HepG2 (cell line): ENCODE results near the gene LAMA5. TPM values are rescaled to one million over a fixed set of nuclear protein-coding genes. Genes with fewer than 3 reads are reported as not detected.

Source experiments
- DR1 ChIP-seq: sonication (generic); formaldehyde crosslinking; IDR thresholded peaks from 2 replicates; pipeline ENCODE4 v1.8.0; 2021; ENCODE audit warnings: mild to moderate bottlenecking, missing genetic modification reagents, inconsistent platforms
- FOXJ3 ChIP-seq: sonication (generic); formaldehyde crosslinking; IDR thresholded peaks from 2 replicates; pipeline ENCODE4 v1.4.0; 2020; ENCODE audit warnings: missing genetic modification reagents, mild to moderate bottlenecking, borderline replicate concordance
- HNRNPL ChIP-seq: fragments of 200-400 bp; formaldehyde crosslinking; IDR thresholded peaks from 2 replicates; pipeline ENCODE4 v1.6.1; 2017; ENCODE audit warnings: mild to moderate bottlenecking, low read depth, low read length
- IRF1 ChIP-seq: sonication (generic); formaldehyde crosslinking; IDR thresholded peaks from 2 replicates; pipeline ENCODE4 v1.4.0; 2020; ENCODE audit warnings: low read depth, mild to moderate bottlenecking, missing genetic modification reagents
- ISX ChIP-seq: sonication (generic); formaldehyde crosslinking; conservative IDR thresholded peaks from 2 replicates; pipeline ENCODE4 v1.5.0; 2020; ENCODE audit warnings: missing genetic modification reagents
- PRDM4 ChIP-seq: sonication (generic); formaldehyde crosslinking; IDR thresholded peaks from 2 replicates; pipeline ENCODE4 v1.9.0; 2021; ENCODE audit warnings: missing genetic modification reagents, borderline replicate concordance
- SATB2 ChIP-seq: sonication (generic); formaldehyde crosslinking; IDR thresholded peaks from 2 replicates; pipeline ENCODE4 v1.5.0; 2020; ENCODE audit warnings: missing genetic modification reagents
- XBP1 ChIP-seq: sonication (generic); formaldehyde crosslinking; IDR thresholded peaks from 2 replicates; pipeline ENCODE4 v1.5.0; 2020; ENCODE audit warnings: missing genetic modification reagents
- ZFP36L2 ChIP-seq: sonication (generic); formaldehyde crosslinking; IDR thresholded peaks from 2 replicates; pipeline ENCODE4 v1.4.0; 2020; ENCODE audit warnings: missing genetic modification reagents
- ZFP91 ChIP-seq: sonication (generic); formaldehyde crosslinking; IDR thresholded peaks from 2 replicates; pipeline ENCODE4 v1.9.0; 2022; ENCODE audit warnings: missing genetic modification reagents, mild to moderate bottlenecking, borderline replicate concordance
- ZFX ChIP-seq: sonication (generic); formaldehyde crosslinking; IDR thresholded peaks from 2 replicates; pipeline ENCODE4 v1.4.0; 2020; ENCODE audit warnings: mild to moderate bottlenecking, low read depth, missing genetic modification reagents, moderate library complexity
- ZNF503 ChIP-seq: sonication (generic); formaldehyde crosslinking; IDR thresholded peaks from 2 replicates; pipeline ENCODE4 v1.4.0; 2020; ENCODE audit warnings: missing genetic modification reagents
- ZNF512 ChIP-seq: sonication (generic); formaldehyde crosslinking; IDR thresholded peaks from 2 replicates; pipeline ENCODE4 v1.4.0; 2020; ENCODE audit warnings: mild to moderate bottlenecking, missing genetic modification reagents
- ZNF691 ChIP-seq: sonication (generic); formaldehyde crosslinking; IDR thresholded peaks from 2 replicates; pipeline ENCODE4 v1.4.0; 2020; ENCODE audit warnings: missing genetic modification reagents, low read depth, mild to moderate bottlenecking, borderline replicate concordance
- ZNF749 ChIP-seq: sonication (generic); formaldehyde crosslinking; IDR thresholded peaks from 2 replicates; pipeline ENCODE4 v1.8.0; 2022; ENCODE audit warnings: mild to moderate bottlenecking, missing genetic modification reagents, moderate library complexity, borderline replicate concordance
- polyA plus RNA-seq, 8 experiments: library from polyadenylated mRNA; depleted of rRNA in 3 of 8; stranded (reverse) in 7 of 8; unstranded in 1 of 8; fragments of >200 nt; fragmentation: Illumina TruSeq in 4 of 8; extraction: Trizol in 4 of 8; gene quantifications; 2 replicates each; pipeline versions ENCODE4 v1.2.1 to v1.2.3, GENCODE V29; 2011 to 2016; ENCODE audit warnings: low read depth in 4 of 8, missing spikeins in 1 of 8, mixed read lengths in 1 of 8; ENCODE audit not compliant: insufficient read depth in 1 of 8
- total RNA-seq, 5 experiments: library from RNA; depleted of rRNA; stranded (reverse); fragments of >200 nt; fragmentation: Illumina TruSeq; extraction: Trizol; gene quantifications; 2 replicates each; pipeline ENCODE4 v1.2.3, GENCODE V29; 2016; ENCODE audit warnings: low read depth in 1 of 5

Gene LAMA5
- total and polyA plus RNA-seq, 2 of the 13 experiments (the other 11 are each of a cell fraction or from before 2014, with no cell fraction given): 21.0 to 44.7 TPM

- no peak for TF ChIP-seq FOXJ3 (CRISPR knock-in tag)
- TF ChIP-seq ZNF691: peak; percentile 75; the same call in 1 of the 2 replicates
- TF ChIP-seq ISX (CRISPR knock-in tag): no peak
- TF ChIP-seq ZNF512: no peak
- TF ChIP-seq ZFP91 (CRISPR knock-in tag): no peak
- TF ChIP-seq HNRNPL: 0 out of 2 replicates have a peak, but pooled peaks have one; percentile 66
- TF ChIP-seq ZNF749: no peak
- no peak for TF ChIP-seq ZNF503 (CRISPR knock-in tag)
- TF ChIP-seq DR1 (CRISPR knock-in tag): no peak
- TF ChIP-seq ZFP36L2 (CRISPR knock-in tag): no peak
- TF ChIP-seq PRDM4 (CRISPR knock-in tag): no peak
- TF ChIP-seq SATB2 (CRISPR knock-in tag): no peak
- no peak for TF ChIP-seq XBP1 (CRISPR knock-in tag)
- no peak; the same call in none of the 2 replicates for TF ChIP-seq ZFX (CRISPR knock-in tag)
- no peak for TF ChIP-seq IRF1 (CRISPR knock-in tag)
Measured at GRCh38 chr20:62297449-62298227, 69.5 kb downstream of the LAMA5 start (continued).
